Measurements from ENCODE around the gene MSH5.
A peak's percentile ranks its signal among the peaks of the same experiment; 100 is the strongest.

MSH5 gene

GRCh38 chr6:31762878-31763618, 23.2 kb downstream of the MSH5 start:
- H3K9ac ChIP-seq, result no peak overlapping the region
- no peak for TF ChIP-seq CTCF (conservative IDR thresholded peaks at IDR 0.05; ENCODE audit: low read depth, low read length)
- H3K27ac ChIP-seq, result no peak overlapping the region
- no peaks in the 10 kb centered on the region for H3K79me2 ChIP-seq (ENCODE audit: insufficient read depth, low read depth)
- H3K27me3 ChIP-seq (ENCODE audit: insufficient read depth, low read depth), result no peaks in the 10 kb centered on the region
- no peak overlapping the region for H2AFZ ChIP-seq (ENCODE audit: low read depth)
- no peak overlapping the region for H3K4me3 ChIP-seq (IDR thresholded peaks at IDR 0.05; ENCODE audit: insufficient read depth, low read depth, low read length)
- H3K4me1 ChIP-seq (ENCODE audit: low read depth, poor library complexity, severe bottlenecking), result peaks cover 14% of the 10 kb centered on the region
- no peaks in the 10 kb centered on the region for H3K36me3 ChIP-seq (ENCODE audit: insufficient read depth)
- H4K20me1 ChIP-seq (ENCODE audit: insufficient read depth), result no peaks in the 10 kb centered on the region
- H3K4me2 ChIP-seq, result no peak overlapping the region

- Histone ChIP-seq H2AFZ (ENCODE audit: low read depth) (no peak overlapping the region), H3K9ac (no peak overlapping the region), H3K27ac (no peak overlapping the region), H3K36me3 (ENCODE audit: insufficient read depth) (no peaks in the 10 kb centered on the region), H3K79me2 (ENCODE audit: insufficient read depth, low read depth) (no peaks in the 10 kb centered on the region), H3K4me1 (ENCODE audit: low read depth, poor library complexity, severe bottlenecking) (peaks cover 14% of the 10 kb centered on the region), H3K4me3 (IDR thresholded peaks at IDR 0.05; ENCODE audit: insufficient read depth, low read depth, low read length) (no peak overlapping the region), H3K27me3 (ENCODE audit: insufficient read depth, low read depth) (no peaks in the 10 kb centered on the region), H4K20me1 (ENCODE audit: insufficient read depth) (no peaks in the 10 kb centered on the region), H3K4me2 (no peak overlapping the region)
- TF ChIP-seq CTCF (conservative IDR thresholded peaks at IDR 0.05; ENCODE audit: low read depth, low read length), result no peak
Measured at GRCh38 chr6:31763619-31763940, 23.8 kb downstream of the MSH5 start.

- Histone ChIP-seq H3K36me3 (ENCODE audit: insufficient read depth) (no peaks in the 10 kb centered on the region), H2AFZ (ENCODE audit: low read depth) (no peak overlapping the region), H3K27me3 (ENCODE audit: insufficient read depth, low read depth) (no peaks in the 10 kb centered on the region), H3K79me2 (ENCODE audit: insufficient read depth, low read depth) (no peaks in the 10 kb centered on the region), H3K4me2 (peak overlapping the region; percentile 37; the same call in 1 of the 2 replicates), H4K20me1 (ENCODE audit: insufficient read depth) (no peaks in the 10 kb centered on the region), H3K27ac (peak overlapping the region; percentile 19; the same call in 1 of the 2 replicates), H3K4me3 (IDR thresholded peaks at IDR 0.05; ENCODE audit: insufficient read depth, low read depth, low read length) (no peak overlapping the region), H3K4me1 (ENCODE audit: low read depth, poor library complexity, severe bottlenecking) (peaks cover 14% of the 10 kb centered on the region), H3K9ac (no peak overlapping the region)
- TF ChIP-seq CTCF (conservative IDR thresholded peaks at IDR 0.05; ENCODE audit: low read depth, low read length), result no peak
Measured at GRCh38 chr6:31764198-31764597, 24.4 kb downstream of the MSH5 start.

GRCh38 chr6:31765559-31765909, 25.7 kb downstream of the MSH5 start:
- H3K27ac ChIP-seq, result no peak overlapping the region
- H3K27me3 ChIP-seq (ENCODE audit: insufficient read depth, low read depth), result no peaks in the 10 kb centered on the region
- TF ChIP-seq CTCF (conservative IDR thresholded peaks at IDR 0.05; ENCODE audit: low read depth, low read length), result no peak
- no peaks in the 10 kb centered on the region for H4K20me1 ChIP-seq (ENCODE audit: insufficient read depth)
- H2AFZ ChIP-seq (ENCODE audit: low read depth), result no peak overlapping the region
- H3K79me2 ChIP-seq (ENCODE audit: insufficient read depth, low read depth), result no peaks in the 10 kb centered on the region
- peaks cover 14% of the 10 kb centered on the region for H3K4me1 ChIP-seq (ENCODE audit: low read depth, poor library complexity, severe bottlenecking)
- no peak overlapping the region for H3K9ac ChIP-seq
- H3K4me3 ChIP-seq (IDR thresholded peaks at IDR 0.05; ENCODE audit: insufficient read depth, low read depth, low read length), result no peak overlapping the region
- H3K4me2 ChIP-seq, result no peak overlapping the region
- H3K36me3 ChIP-seq (ENCODE audit: insufficient read depth), result no peaks in the 10 kb centered on the region
